LNCAP (cell line): ENCODE data around the gene DCBLD2.

Source experiments
- CTCF ChIP-seq: fragments of 450-650 bp; IDR thresholded peaks from 2 replicates; pipeline ENCODE4 v1.5.1; 2017; ENCODE audit warnings: mild to moderate bottlenecking

DCBLD2 gene

GRCh38 chr3:98776140-98776493, 125.4 kb downstream of the DCBLD2 start:
- no peak for TF ChIP-seq CTCF

- no peak for TF ChIP-seq CTCF
Observed at GRCh38 chr3:98775459-98776139, 125.9 kb downstream of the DCBLD2 start.

GRCh38 chr3:98772022-98772421, 129.5 kb downstream of the DCBLD2 start:
- TF ChIP-seq CTCF = no peak

GRCh38 chr3:98770261-98771039, 131.0 kb downstream of the DCBLD2 start:
- no peak for TF ChIP-seq CTCF

- TF ChIP-seq CTCF = no peak
Observed at GRCh38 chr3:98769448-98769847, 132.0 kb downstream of the DCBLD2 start.

- TF ChIP-seq CTCF = no peak
Observed at GRCh38 chr3:98768961-98769360, 132.5 kb downstream of the DCBLD2 start.

- no peak for TF ChIP-seq CTCF
Observed at GRCh38 chr3:98766924-98767323, 134.6 kb downstream of the DCBLD2 start.
